Immature natural killer cell (primary cell): ENCODE results near the gene INPP5D. TPM values are rescaled to one million over a fixed set of nuclear protein-coding genes. Genes with fewer than 3 reads are reported as not detected.
A peak's percentile ranks its signal among the peaks of the same experiment; 100 is the strongest.

Experiments used
- DNase-seq, 3 donors: peaks; one replicate each; pipeline ENCODE4 v3.0.0; 2022; ENCODE audit warnings: mixed read lengths in 1 of 3
- H3K27ac Mint-ChIP-seq, 6 donors: one replicate each; pipeline ENCODE4 v1.8.0; 2020; ENCODE audit warnings: mixed read lengths in 6 of 6, mild to moderate bottlenecking in 5 of 6, inconsistent platforms in 4 of 6, moderate library complexity in 3 of 6
- H3K27me3 Mint-ChIP-seq, 3 donors: one replicate each; pipeline ENCODE4 v1.8.0; 2020 to 2021; ENCODE audit warnings: low read depth in 3 of 3, mild to moderate bottlenecking in 3 of 3, mixed read lengths in 3 of 3, moderate library complexity in 3 of 3, inconsistent platforms in 1 of 3
- H3K36me3 Mint-ChIP-seq, 3 donors: one replicate each; pipeline ENCODE4 v1.8.0; 2020; ENCODE audit warnings: mixed read lengths in 3 of 3, inconsistent platforms in 2 of 3, mild to moderate bottlenecking in 2 of 3
- H3K4me1 Mint-ChIP-seq, 2 donors: one replicate each; pipeline ENCODE4 v1.8.0; 2020; ENCODE audit warnings: inconsistent platforms in 2 of 2, mild to moderate bottlenecking in 2 of 2, mixed read lengths in 2 of 2, moderate library complexity in 1 of 2
- H3K4me3 Mint-ChIP-seq, 5 donors: one replicate each; pipeline ENCODE4 v1.8.0; 2020; ENCODE audit warnings: mild to moderate bottlenecking in 5 of 5, mixed read lengths in 5 of 5, inconsistent platforms in 3 of 5, moderate library complexity in 3 of 5
- H3K9me3 Mint-ChIP-seq, 6 donors: one replicate each; pipeline ENCODE4 v1.8.0; 2020; ENCODE audit warnings: mild to moderate bottlenecking in 6 of 6, mixed read lengths in 6 of 6, inconsistent platforms in 4 of 6, moderate library complexity in 3 of 6
- polyA plus RNA-seq, 3 donors: library from polyadenylated mRNA; unstranded; fragments of 300-500 nt; fragmentation: Illumina TruSeq; gene quantifications; one replicate each; pipeline ENCODE4 v1.2.3, GENCODE V29; 2021

Gene INPP5D
- polyA plus RNA-seq, 3 donors from 2014 or later = 54.8 to 307 (median 73.5) TPM

DNA sequence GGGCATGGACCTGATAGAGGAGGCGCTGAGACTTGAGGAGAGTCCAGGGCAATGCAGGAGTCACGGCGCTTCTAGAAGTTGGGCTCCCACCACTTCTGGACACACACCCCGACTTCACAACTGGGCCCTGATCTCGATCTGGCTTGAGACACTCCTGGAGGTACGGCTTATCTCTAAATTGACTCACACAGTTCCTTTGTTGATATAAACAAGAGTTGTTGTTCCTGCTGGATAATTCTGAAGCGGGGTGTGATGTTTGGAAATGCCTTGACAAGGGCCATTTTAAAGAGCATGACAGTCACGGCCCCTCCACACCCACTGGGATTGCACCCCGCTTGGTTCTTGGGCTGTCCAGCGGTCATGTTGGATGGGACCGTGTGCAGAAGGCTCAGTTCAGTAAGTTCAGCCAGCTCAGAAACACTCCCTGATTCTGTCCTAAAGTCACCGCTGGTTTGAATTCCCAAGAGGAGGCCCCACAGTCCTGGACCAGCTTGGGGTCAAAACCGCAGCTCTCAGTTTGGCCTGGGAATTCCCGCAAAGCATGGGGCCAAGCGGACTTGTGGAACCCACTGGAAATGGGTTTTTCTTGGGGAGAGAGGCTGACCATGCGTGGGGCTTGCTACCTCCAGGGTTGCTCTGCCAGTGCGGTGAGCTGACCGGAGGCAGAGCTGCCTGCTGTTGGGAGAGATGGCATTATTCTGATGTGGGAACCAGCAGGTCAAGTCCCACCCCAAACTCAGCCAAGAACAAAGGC is 37.0 kb upstream of the INPP5D start:
- H3K4me3 Mint-ChIP-seq = no peak overlapping the region
- no peaks in the 10 kb centered on the region for H3K9me3 Mint-ChIP-seq
- peaks cover 0 to 4% (median 0%) of the 10 kb centered on the region in 3 donors for H3K36me3 Mint-ChIP-seq
- DNase-seq = no peak
- H3K27ac Mint-ChIP-seq = no peak overlapping the region
- H3K4me1 Mint-ChIP-seq = no peaks in the 10 kb centered on the region
- H3K27me3 Mint-ChIP-seq = peaks cover 0 to 1% (median 0%) of the 10 kb centered on the region in 3 donors

DNA sequence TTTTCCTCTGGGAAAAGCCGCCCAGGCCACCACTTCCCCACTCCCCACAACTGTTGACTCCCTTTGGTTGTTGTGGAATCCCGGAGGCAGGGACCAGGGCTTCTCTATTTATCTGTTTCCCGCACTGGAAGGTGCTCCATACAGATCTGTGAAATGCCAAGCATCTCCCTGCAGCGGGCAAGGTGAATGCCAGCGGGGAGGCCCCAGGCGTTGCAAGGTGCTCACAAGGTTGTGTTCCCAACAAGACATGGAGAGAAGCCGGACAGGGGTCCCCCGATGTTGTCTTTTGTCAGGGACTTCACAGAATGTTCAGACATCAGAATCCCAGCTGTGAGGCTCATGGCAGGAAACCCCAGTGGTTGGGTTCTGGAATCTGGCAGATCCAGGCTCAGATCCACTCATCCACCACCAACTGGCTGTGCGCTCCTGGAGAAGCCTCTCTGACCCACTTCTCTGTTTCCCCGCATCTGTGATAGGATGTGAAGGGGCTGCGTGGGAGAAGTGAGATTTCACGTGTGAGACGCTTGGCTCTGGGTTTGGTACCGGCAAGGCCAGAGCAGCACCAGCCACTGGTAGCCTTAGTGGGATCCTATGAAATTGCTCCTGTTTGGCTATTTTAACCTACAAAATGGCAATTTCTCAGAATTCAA is 36.3 kb upstream of the INPP5D start:
- no peaks in the 10 kb centered on the region for H3K9me3 Mint-ChIP-seq

DNA sequence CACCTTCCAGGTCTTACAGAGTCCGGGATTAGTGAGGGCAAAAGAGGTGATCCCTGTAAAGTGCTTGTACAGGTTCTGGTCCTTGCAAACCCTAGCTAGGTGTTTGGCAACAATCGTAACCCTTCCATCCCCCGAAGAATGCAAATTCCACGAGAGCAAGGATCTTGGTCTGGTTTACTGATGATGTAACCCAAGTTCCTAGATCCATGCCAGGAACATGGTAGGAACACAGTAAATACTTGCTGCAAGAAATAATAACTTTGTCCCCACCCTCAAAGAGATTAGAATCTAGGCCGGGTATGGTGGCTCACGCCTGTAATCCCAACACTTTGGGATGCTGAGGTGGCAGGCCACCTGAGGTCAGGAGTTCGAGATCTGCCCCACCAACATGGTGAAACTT is 34.4 kb upstream of the INPP5D start:
- Mint-ChIP-seq H3K4me1 (peaks cover 0 to 5% of the 10 kb centered on the region in 2 donors), H3K9me3 (no peaks in the 10 kb centered on the region), H3K27ac (no peak overlapping the region), H3K27me3 (peaks cover 0 to 3% (median 2%) of the 10 kb centered on the region in 3 donors), H3K36me3 (peaks cover 0 to under 1% (median 0%) of the 10 kb centered on the region in 3 donors), H3K4me3 (no peak overlapping the region)
- DNase-seq = no peak

More for the DNA sequence above, 36.3 kb upstream of the INPP5D start:
- DNase-seq = no peak
- Mint-ChIP-seq H3K27ac (no peak overlapping the region), H3K27me3 (peaks cover 0 to 1% (median 0%) of the 10 kb centered on the region in 3 donors), H3K4me1 (no peaks in the 10 kb centered on the region), H3K4me3 (no peak overlapping the region), H3K36me3 (peaks cover 0 to 4% (median 0%) of the 10 kb centered on the region in 3 donors)

DNA sequence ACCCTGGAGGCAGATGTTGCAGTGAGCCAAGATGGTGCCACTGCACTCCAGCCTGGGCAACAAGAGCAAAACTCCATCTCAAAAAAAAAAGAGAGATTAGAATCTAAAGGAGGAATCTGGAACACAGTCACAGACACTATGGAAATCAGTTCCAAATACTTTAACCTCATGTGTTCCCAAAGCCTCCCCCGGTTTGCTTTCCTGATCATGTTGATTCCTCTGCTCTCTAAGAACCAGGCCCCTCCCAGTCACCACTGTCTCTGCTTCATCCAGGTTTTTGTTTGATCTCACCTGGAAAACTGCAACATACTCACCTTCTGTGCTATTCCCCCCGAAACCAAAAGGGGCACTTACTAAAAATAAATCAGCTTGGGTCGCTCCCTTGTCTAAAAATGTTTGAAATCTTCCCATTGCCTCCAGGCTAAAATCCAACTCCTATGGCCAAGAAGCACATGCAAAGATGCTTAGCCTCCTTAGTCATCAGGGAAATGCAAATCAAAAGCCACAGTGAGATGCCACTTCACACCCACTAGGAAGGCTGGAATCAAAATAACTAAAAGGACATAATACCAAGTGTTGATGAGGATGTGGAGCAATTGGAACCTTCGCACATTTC is 33.8 kb upstream of the INPP5D start:
- H3K4me1 Mint-ChIP-seq = peaks cover 0 to 5% of the 10 kb centered on the region in 2 donors
- H3K27ac Mint-ChIP-seq = peak overlapping the region in 2 of 6 donors; percentile 40 to 67
- no peak overlapping the region for H3K4me3 Mint-ChIP-seq
- no peaks in the 10 kb centered on the region for H3K36me3 Mint-ChIP-seq
- no peaks in the 10 kb centered on the region for H3K9me3 Mint-ChIP-seq
- H3K27me3 Mint-ChIP-seq = peaks cover 0 to 3% (median 2%) of the 10 kb centered on the region in 3 donors
- DNase-seq = no peak

DNA sequence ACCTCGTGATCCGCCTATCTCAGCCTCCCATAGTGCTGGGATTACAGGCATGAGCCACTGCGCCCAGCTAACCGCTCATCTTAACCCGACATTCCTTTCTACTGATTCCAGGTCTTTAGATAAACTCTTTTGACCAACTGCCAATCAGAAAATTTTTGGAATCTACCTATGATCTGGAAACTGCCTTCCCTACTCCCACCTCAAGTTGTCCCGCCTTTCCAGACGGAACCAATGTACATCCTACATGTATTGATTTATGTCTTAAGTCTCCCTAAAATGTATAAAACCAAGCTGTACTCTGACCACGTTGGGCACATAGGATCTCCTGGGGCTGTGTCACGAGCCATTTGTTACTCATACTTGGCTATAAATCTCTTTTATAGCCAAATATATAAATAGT is 30.8 kb upstream of the INPP5D start:
- H3K9me3 Mint-ChIP-seq = no peaks in the 10 kb centered on the region
- peaks cover 0 to 3% (median 2%) of the 10 kb centered on the region in 3 donors for H3K27me3 Mint-ChIP-seq
- no peak for DNase-seq
- no peak overlapping the region for H3K27ac Mint-ChIP-seq
- peaks cover 0 to 5% of the 10 kb centered on the region in 2 donors for H3K4me1 Mint-ChIP-seq
- H3K4me3 Mint-ChIP-seq = no peak overlapping the region
- H3K36me3 Mint-ChIP-seq = no peaks in the 10 kb centered on the region

DNA sequence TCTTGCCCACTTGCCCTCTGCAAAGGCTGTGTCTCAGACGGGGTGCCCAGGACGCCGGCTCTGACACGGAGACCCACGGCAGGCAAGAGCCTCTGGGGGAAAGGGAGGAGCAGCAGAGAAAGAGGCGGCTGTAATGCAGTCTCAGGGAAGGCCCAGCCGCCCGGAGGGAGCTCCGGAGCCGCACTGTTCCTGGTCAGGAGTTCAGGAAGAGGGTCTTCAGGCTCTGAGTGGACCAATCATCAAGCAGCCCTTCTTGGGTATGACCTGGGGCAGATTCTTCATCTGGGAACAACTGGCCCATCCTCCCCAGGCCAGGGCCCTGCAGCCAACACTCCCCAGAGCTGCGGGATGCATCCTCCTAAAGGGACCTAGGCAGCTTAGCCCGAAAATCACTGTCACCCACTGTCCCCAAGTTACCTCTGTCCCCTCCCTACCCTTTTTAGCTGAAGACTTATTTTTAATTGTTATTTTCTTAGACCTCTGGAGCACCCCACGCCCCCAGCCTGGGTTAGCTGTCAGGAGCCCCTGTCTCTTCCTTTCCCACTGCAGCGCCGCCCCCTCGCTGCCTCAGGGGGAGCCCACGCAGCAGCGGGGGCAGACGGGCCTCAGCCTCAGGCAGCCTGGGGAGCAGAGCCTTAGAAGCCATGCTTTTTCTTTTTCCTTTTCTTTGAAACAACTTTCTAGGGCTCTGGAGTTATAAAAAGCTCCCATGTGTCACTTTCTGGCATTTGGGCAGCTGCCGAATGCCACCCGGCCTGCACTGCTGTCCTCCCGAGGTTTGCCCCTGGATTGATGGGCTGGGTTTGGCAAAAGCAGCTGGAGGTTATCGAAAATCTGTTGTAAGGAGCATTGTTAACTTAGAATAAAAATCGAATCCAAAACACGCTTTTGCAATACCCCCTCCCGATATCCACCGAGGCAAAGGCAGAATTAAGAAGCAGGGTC is 28.3 kb upstream of the INPP5D start:
- Mint-ChIP-seq H3K27ac (no peak overlapping the region), H3K36me3 (no peaks in the 10 kb centered on the region), H3K27me3 (peaks cover 0 to 3% (median 2%) of the 10 kb centered on the region in 3 donors), H3K4me3 (no peak overlapping the region), H3K9me3 (no peaks in the 10 kb centered on the region), H3K4me1 (peaks cover 0 to 5% of the 10 kb centered on the region in 2 donors)
- no peak for DNase-seq

DNA sequence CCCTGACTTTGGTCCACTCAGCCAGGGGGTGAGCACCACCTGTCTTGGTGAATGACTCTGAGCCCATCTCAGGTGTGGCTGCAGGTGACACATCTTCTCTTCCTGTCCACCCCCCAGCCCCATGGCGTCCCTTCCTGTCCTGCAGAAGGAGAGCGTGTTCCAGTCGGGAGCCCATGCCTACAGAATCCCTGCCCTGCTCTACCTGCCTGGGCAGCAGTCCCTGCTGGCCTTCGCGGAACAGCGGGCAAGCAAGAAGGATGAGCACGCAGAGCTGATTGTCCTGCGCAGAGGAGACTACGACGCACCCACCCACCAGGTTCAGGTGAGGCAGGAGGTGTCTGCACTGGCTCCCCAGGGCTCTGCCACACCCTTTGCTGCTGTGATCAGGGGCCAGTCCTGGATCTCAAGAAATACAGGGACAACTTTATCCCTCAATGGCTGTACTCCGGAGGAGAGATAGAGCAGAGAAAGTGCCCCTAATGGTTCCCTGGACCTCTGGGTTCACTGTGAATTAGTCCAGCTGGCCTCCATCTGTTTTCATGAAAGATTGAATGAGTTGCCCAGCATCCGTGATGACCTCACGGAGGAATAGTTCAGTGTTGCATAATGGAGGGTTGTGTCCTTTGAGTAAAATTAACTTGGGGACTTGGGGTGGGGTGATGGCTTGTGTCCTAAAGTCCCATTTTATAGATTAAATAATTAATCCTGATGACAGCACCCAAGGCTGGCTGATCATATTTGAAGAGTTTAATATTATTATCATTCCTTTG is 27.4 kb upstream of the INPP5D start, which contains the start of gene NEU2:
NEU2 (plus strand) TSS at position 122 of the 770 bp plus-strand sequence; CDS start at position 122, 0 bp downstream.
- H3K36me3 Mint-ChIP-seq = no peaks in the 10 kb centered on the region
- H3K9me3 Mint-ChIP-seq = no peaks in the 10 kb centered on the region
- DNase-seq = no peak
- peak within 1 kb of the TSS in 1 of 6 donors; percentile 14 for H3K27ac Mint-ChIP-seq
- no peak within 1 kb of the TSS for H3K4me3 Mint-ChIP-seq
- H3K27me3 Mint-ChIP-seq = peaks cover 0 to 3% (median 2%) of the 10 kb centered on the region in 3 donors
- peaks cover 0 to 5% of the 10 kb centered on the region in 2 donors for H3K4me1 Mint-ChIP-seq

DNA sequence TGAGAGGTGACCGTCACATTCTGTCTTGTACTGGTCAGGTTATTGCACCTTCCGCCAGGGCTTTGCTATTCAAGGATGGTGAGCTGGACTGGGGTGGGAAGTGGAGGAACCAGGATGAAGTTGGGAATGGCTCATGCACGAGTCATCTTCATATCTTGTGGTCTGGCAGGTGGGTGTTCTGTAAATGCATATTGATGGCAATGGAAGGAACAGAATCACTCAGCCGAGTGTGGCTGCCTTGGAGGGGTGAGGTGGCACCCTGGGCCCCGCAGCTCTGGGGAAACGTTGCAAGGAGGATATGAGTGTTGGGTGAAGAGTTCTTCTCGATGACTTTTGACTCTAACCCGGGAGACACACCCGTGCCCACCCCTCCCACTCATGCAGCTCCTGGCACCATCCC is 26.5 kb upstream of the INPP5D start:
- Mint-ChIP-seq H3K27me3 (peaks cover 0 to 3% (median 2%) of the 10 kb centered on the region in 3 donors), H3K9me3 (no peaks in the 10 kb centered on the region), H3K27ac (peak overlapping the region in 2 of 6 donors; percentile 9 to 14), H3K4me1 (peaks cover 0 to 5% of the 10 kb centered on the region in 2 donors), H3K36me3 (peaks cover 0 to 3% (median 0%) of the 10 kb centered on the region in 3 donors), H3K4me3 (no peak overlapping the region)
- no peak for DNase-seq

DNA sequence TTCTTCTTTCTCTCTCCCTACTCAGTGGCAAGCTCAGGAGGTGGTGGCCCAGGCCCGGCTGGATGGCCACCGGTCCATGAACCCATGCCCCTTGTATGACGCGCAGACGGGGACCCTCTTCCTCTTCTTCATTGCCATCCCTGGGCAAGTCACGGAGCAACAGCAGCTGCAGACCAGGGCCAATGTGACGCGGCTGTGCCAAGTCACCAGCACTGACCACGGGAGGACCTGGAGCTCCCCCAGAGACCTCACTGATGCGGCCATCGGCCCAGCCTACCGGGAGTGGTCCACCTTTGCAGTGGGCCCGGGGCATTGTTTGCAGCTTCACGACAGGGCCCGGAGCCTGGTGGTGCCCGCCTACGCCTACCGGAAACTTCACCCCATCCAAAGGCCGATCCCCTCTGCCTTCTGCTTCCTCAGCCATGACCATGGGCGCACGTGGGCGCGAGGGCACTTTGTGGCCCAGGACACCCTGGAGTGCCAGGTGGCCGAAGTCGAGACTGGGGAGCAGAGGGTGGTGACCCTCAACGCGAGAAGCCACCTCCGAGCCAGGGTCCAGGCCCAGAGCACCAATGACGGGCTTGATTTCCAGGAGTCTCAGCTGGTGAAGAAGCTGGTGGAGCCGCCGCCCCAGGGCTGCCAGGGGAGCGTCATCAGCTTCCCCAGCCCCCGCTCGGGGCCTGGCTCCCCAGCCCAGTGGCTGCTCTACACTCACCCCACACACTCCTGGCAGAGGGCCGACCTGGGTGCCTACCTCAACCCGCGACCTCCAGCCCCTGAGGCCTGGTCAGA is 25.9 kb upstream of the INPP5D start:
- Mint-ChIP-seq H3K36me3 (peaks cover 0 to 3% (median 0%) of the 10 kb centered on the region in 3 donors), H3K27me3 (peaks cover 0 to 3% (median 2%) of the 10 kb centered on the region in 3 donors), H3K4me1 (peaks cover 0 to 4% of the 10 kb centered on the region in 2 donors), H3K4me3 (no peak overlapping the region), H3K27ac (no peak overlapping the region), H3K9me3 (no peaks in the 10 kb centered on the region)
- DNase-seq = no peak

DNA sequence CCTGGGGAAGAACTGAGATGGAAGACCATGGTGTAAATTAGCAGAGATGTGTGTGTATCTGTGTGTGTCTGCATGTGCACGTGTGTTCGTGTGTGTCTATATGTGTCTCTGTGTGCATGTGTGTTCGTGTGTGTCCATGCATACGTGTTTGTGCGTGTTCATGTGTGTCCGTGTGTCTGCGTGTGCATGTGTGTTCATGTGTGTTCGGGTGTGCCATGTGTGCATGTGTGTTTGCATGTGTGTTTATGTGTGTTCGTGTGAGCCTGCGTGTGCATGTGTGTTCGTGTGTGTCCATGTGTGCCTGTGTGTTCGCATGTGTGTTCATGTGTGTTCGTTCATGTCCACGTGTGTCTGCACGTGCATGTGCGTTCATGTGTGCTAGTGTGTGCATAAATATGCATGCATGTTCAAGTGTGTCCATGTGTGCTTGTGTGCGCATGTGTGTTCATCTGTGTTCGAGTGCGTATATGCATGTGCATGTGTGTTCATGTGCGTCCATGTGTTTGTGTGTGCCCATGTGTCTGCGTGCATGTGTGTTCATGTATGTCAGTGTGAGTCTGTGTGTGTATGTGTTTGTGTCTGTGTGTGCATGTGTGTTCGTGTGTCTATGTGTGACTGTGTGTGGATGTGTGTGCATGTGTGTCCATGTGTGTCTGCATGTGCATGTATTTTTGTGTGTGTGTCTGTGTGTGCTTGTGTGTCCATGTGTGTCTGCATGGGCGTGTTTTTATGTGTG is 24.5 kb upstream of the INPP5D start:
- Mint-ChIP-seq H3K4me1 (no peaks in the 10 kb centered on the region), H3K4me3 (no peak overlapping the region), H3K27ac (no peak overlapping the region), H3K9me3 (no peaks in the 10 kb centered on the region), H3K36me3 (peaks cover 0 to 3% (median 0%) of the 10 kb centered on the region in 3 donors), H3K27me3 (peaks cover 0 to 2% (median 0%) of the 10 kb centered on the region in 3 donors)
- DNase-seq = no peak

DNA sequence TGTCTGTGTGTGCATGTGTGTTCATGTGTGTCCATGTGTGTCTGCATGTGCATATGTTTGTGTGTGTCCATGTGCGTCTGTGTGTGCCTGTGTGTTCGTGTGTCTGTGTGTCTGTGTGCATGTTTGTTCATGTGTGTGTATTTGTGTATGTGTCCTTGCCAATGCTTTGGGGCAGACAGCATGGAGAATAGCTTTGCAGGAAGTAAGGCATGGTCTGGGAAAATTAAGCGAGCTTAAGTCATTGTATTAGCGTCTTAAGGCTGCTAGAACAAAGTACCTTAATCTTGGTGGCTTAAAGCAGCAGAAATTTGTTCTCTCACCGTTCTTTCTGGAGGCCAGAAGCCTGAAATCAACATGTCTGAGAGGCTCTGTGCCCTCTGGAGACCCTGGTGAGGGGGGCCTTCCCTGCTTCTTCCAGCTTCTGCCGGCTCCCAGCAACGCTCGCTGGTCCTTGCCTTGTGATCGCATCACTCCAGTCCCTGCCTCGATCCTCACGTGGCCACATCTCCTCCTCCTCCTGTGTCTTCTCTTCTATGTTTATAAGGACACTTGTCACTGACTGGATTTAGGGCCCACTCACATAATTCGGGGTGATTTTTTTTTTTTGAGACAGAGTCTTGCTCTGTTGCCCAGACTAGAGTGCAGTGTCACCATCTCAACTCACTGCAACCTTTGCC is 23.8 kb upstream of the INPP5D start:
- H3K36me3 Mint-ChIP-seq = peaks cover 0 to 3% (median 0%) of the 10 kb centered on the region in 3 donors
- peaks cover 0 to 2% (median 0%) of the 10 kb centered on the region in 3 donors for H3K27me3 Mint-ChIP-seq
- no peak overlapping the region for H3K27ac Mint-ChIP-seq
- DNase-seq = no peak
- H3K4me3 Mint-ChIP-seq = no peak overlapping the region
- H3K4me1 Mint-ChIP-seq = no peaks in the 10 kb centered on the region
- no peaks in the 10 kb centered on the region for H3K9me3 Mint-ChIP-seq
